ENCODE results near the gene SUPT16H.

Gene SUPT16H

DNA sequence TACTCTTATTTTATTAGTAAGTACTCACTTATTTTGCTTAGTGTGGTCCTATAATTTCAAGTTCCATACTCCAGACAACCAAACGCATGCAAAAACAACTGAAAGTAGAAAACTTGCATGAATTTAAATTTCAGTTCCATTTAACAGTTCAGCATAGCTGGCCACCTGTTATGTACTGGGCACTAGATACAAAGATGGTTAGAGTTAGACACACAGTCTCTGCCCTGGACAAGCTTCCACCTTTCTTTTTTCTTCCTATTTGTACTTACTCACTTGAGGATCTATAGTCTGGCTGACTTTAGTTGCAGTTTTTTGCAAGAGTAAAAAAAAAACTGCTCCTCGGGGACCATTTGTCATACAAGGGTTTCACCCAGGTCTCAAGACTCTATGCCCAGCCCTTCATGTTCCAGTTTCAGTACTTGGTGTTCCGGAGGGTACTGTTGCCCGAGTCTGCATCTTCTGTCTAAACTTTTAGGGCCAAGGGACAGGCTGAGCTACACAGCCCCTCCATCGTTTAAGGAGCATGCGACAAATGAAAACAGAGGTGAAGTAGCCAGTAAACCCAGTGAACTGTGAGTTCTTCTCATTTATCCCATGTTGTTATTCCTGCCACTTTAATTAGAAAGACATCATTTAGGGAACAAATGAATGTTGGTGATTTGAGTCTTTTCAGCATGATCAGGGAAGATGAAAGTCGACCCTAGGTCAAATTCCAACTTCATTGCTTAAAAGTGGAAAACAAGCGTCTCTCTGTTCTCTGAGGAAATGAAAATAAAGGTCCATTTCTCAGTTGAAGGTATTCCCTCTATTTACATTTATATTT lies 81.6 kb downstream of the SUPT16H start:
- no peak overlapping the region for H3K4me3 ChIP-seq
- no peaks in the 10 kb centered on the region for H3K36me3 ChIP-seq (ENCODE audit: insufficient read depth, low read length)
- H3K27ac ChIP-seq: no peak overlapping the region
- no peak for TF ChIP-seq FOXP2 (optimal IDR thresholded peaks at IDR 0.05; ENCODE audit: control extremely low read depth, extremely low read length, insufficient read depth)
- no peak for TF ChIP-seq POLR2AphosphoS5 (IDR thresholded peaks at IDR 0.05; ENCODE audit: borderline replicate concordance, low read depth, low read length)
- TF ChIP-seq EZH2 (IDR thresholded peaks at IDR 0.05): no peak
- H3K9me3 ChIP-seq (ENCODE audit: low read depth, low read length): no peaks in the 10 kb centered on the region
- no peak overlapping the region for H3K9ac ChIP-seq (ENCODE audit: insufficient read length)
- no peak for DNase-seq (ENCODE audit: low read depth, low spot score)
